Neuronal stem cell (in vitro differentiated cells): ENCODE results near the gene COA1.

ENCODE experiments used
- DNase-seq: peaks from one replicate; pipeline ENCODE4 v3.0.0-alpha.2; 2013; ENCODE audit warnings: low spot score
- H2AFZ ChIP-seq: one replicate; pipeline ENCODE4 v1.6.1; 2013; ENCODE audit warnings: mild to moderate bottlenecking, low read length, inconsistent platforms
- H2AK5ac ChIP-seq: 2 replicates; pipeline ENCODE4 v1.6.1; 2013; ENCODE audit warnings: low read depth, mild to moderate bottlenecking, inconsistent platforms, low read length, moderate library complexity, mixed read lengths
- H2BK120ac ChIP-seq: 2 replicates; pipeline ENCODE4 v1.6.1; 2013; ENCODE audit warnings: low read depth, mild to moderate bottlenecking, inconsistent platforms, low read length, moderate library complexity, mixed read lengths
- H2BK12ac ChIP-seq: one replicate; pipeline ENCODE4 v1.6.1; 2013; ENCODE audit warnings: low read length, inconsistent platforms
- H2BK15ac ChIP-seq: 2 replicates; pipeline ENCODE4 v1.6.1; 2013; ENCODE audit warnings: mild to moderate bottlenecking, low read length, inconsistent platforms, mixed read lengths
- H2BK5ac ChIP-seq: one replicate; pipeline ENCODE4 v1.6.1; 2013; ENCODE audit warnings: inconsistent platforms, mild to moderate bottlenecking, low read length, moderate library complexity
- H3K14ac ChIP-seq: one replicate; pipeline ENCODE4 v1.6.1; 2013; ENCODE audit warnings: low read length, inconsistent platforms
- H3K18ac ChIP-seq: 2 replicates; pipeline ENCODE4 v1.6.1; 2013; ENCODE audit warnings: low read length, inconsistent platforms
- H3K23ac ChIP-seq: 2 replicates; pipeline ENCODE4 v1.6.1; 2013; ENCODE audit warnings: low read depth, mild to moderate bottlenecking, mixed read lengths, low read length, inconsistent platforms; ENCODE audit not compliant: poor library complexity
- H3K27ac ChIP-seq: replicated peaks from 3 replicates; pipeline ENCODE4 v1.5.1; 2013; ENCODE audit warnings: low read length, inconsistent platforms
- H3K27me3 ChIP-seq, 3 experiments: 2 replicates each; pipeline ENCODE4 v1.6.1; 2013; ENCODE audit warnings: low read length in 3 of 3, mild to moderate bottlenecking in 2 of 3, inconsistent platforms in 1 of 3, low read depth in 1 of 3, mixed read lengths in 1 of 3, moderate library complexity in 1 of 3; ENCODE audit not compliant: control insufficient read depth in 3 of 3, insufficient read depth in 3 of 3
- H3K36me3 ChIP-seq, 2 donors: replicated peaks in 1 of 2; 2 replicates each; pipeline ENCODE4 v1.6.1; 2013; ENCODE audit warnings: low read length in 2 of 2; ENCODE audit not compliant: control insufficient read depth in 2 of 2, insufficient read depth in 2 of 2
- H3K4ac ChIP-seq: 2 replicates; pipeline ENCODE4 v1.6.1; 2013; ENCODE audit warnings: inconsistent platforms, mild to moderate bottlenecking, low read length, moderate library complexity
- H3K4me1 ChIP-seq, 2 donors: 1 replicate in 1 of 2; 2 replicates in 1 of 2; pipeline ENCODE4 v1.6.1; 2013; ENCODE audit warnings: low read length in 2 of 2, low read depth in 1 of 2; ENCODE audit not compliant: control insufficient read depth in 2 of 2, insufficient read depth in 1 of 2
- H3K4me2 ChIP-seq: one replicate; pipeline ENCODE4 v1.6.1; 2013; ENCODE audit warnings: mild to moderate bottlenecking, low read length, inconsistent platforms; ENCODE audit not compliant: insufficient read depth, poor library complexity, severe bottlenecking
- H3K4me3 ChIP-seq, 2 donors: 2 replicates each; pipeline ENCODE4 v1.5.1; 2013; ENCODE audit warnings: low read length in 2 of 2, mild to moderate bottlenecking in 2 of 2, inconsistent platforms in 1 of 2, moderate library complexity in 1 of 2
- H3K79me1 ChIP-seq: one replicate; pipeline ENCODE4 v1.6.1; 2013; ENCODE audit warnings: low read depth, mild to moderate bottlenecking, inconsistent platforms, low read length, moderate library complexity
- H3K9ac ChIP-seq: one replicate; pipeline ENCODE4 v1.6.1; 2013; ENCODE audit warnings: mild to moderate bottlenecking, low read depth, low read length, inconsistent platforms; ENCODE audit not compliant: poor library complexity
- H3K9me3 ChIP-seq, 2 donors: replicated peaks in 1 of 2; 2 replicates each; pipeline versions ENCODE3 to v1.6.1; 2013; ENCODE audit warnings: low read length in 2 of 2, mild to moderate bottlenecking in 2 of 2, inconsistent platforms in 1 of 2, low read depth in 1 of 2, mixed read lengths in 1 of 2, moderate library complexity in 1 of 2; ENCODE audit not compliant: control insufficient read depth in 2 of 2, insufficient read depth in 1 of 2
- H4K8ac ChIP-seq: one replicate; pipeline ENCODE4 v1.6.1; 2013; ENCODE audit warnings: low read depth, mild to moderate bottlenecking, inconsistent platforms, low read length, moderate library complexity
- H4K91ac ChIP-seq: one replicate; pipeline ENCODE4 v1.6.1; 2013; ENCODE audit warnings: low read length, low read depth, mild to moderate bottlenecking, inconsistent platforms; ENCODE audit not compliant: poor library complexity
- WGBS, 2 donors: extraction: QIAGEN DNeasy Blood & Tissue Kit; methylation state at CpG; one replicate each; pipeline ENCODE4 v1.1.7; 2013; ENCODE audit warnings: missing lambda C conversion rate in 2 of 2, mixed read lengths in 1 of 2; ENCODE audit not compliant: insufficient read length in 2 of 2, insufficient replicate concordance in 1 of 2; ENCODE audit errors: extremely low coverage in 2 of 2; 5-methylcytosine and 5-hydroxymethylcytosine counted together

Gene COA1

GRCh38 chr7:43643846-43644245 lies 85.5 kb downstream of the COA1 start:
- Histone ChIP-seq H3K14ac (no peak overlapping the region), H3K23ac (no peak overlapping the region), H3K4me3 (no peak overlapping the region), H3K27ac (no peak overlapping the region), H2BK5ac (no peak overlapping the region), H4K91ac (no peak overlapping the region), H3K4me1 (peaks cover 34 to 45% of the 10 kb centered on the region in 2 donors), H2BK15ac (no peak overlapping the region), H2BK12ac (no peak overlapping the region), H3K36me3 (peaks cover 11 to 62% of the 10 kb centered on the region in 2 donors), H3K4me2 (no peak overlapping the region), H2BK120ac (no peak overlapping the region), H4K8ac (peak overlapping the region; percentile 52), H3K27me3 (no peaks in the 10 kb centered on the region), H2AK5ac (no peak overlapping the region), H3K18ac (no peak overlapping the region), H3K4ac (no peak overlapping the region), H2AFZ (no peak overlapping the region), H3K9ac (peak overlapping the region; percentile 34), H3K9me3 (no peaks in the 10 kb centered on the region), H3K79me1 (no peaks in the 10 kb centered on the region)
- WGBS, 2 donors, result no CpG with 5 or more reads among the region's 8 CpGs
- no peak for DNase-seq

DNA sequence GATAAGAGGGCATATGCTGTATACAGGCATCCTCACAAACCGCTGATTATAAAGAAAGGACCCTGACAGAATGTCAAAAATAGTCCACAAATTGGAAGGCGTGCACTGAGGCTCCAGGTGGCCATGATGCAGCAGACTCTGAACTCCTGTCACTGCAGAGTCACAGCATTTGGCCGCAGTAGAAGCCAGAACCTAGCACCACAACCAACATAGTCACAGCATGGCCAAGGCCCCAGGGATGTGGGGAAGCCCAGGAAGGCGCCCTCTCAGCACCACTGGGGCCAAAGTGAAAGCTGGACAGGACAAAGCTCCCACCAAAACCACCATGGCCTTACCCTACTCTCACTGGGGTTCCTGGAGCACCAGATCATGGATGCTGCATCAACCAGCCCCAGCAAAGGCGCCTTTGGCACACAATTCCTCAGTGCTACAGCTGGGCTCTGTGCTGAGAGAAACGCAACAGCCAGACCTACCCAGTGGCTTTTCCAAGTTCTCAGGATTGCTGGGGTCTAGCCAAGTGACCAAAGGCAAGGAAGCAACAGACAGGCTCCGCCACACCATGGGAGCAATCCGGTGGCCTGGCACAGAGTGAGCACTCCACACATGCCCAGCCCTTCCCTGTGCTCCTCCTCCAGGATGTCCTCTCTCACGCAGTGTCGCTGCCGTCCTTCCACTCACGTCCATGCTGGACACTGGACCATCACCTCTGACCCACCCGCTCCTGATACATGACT lies 86.3 kb downstream of the COA1 start:
- no peak overlapping the region for H3K9ac ChIP-seq
- no peak overlapping the region for H3K4ac ChIP-seq
- H3K18ac ChIP-seq, result peak overlapping the region; percentile 28
- H3K4me1 ChIP-seq, result peaks cover 30 to 43% of the 10 kb centered on the region in 2 donors
- H3K4me3 ChIP-seq, result peak overlapping the region in 1 of 2 donors; percentile 24
- no peak overlapping the region for H3K4me2 ChIP-seq
- no peak overlapping the region for H3K27ac ChIP-seq
- no peak for DNase-seq
- H2BK5ac ChIP-seq, result no peak overlapping the region
- H3K23ac ChIP-seq, result peak overlapping the region; percentile 56
- peaks cover 11 to 67% of the 10 kb centered on the region in 2 donors for H3K36me3 ChIP-seq
- no CpG with 5 or more reads among the region's 13 CpGs for WGBS, 2 donors
- peak overlapping the region; percentile 48 for H2AK5ac ChIP-seq
- no peaks in the 10 kb centered on the region for H3K79me1 ChIP-seq
- no peaks in the 10 kb centered on the region for H3K9me3 ChIP-seq
- H2BK12ac ChIP-seq, result no peak overlapping the region
- H2AFZ ChIP-seq, result no peak overlapping the region
- H2BK120ac ChIP-seq, result no peak overlapping the region
- H2BK15ac ChIP-seq, result no peak overlapping the region
- no peaks in the 10 kb centered on the region for H3K27me3 ChIP-seq
- no peak overlapping the region for H3K14ac ChIP-seq
- no peak overlapping the region for H4K91ac ChIP-seq
- no peak overlapping the region for H4K8ac ChIP-seq

GRCh38 chr7:43640679-43641078 lies 88.6 kb downstream of the COA1 start:
- Histone ChIP-seq H2AFZ (no peak overlapping the region), H3K9ac (no peak overlapping the region), H3K27me3 (no peaks in the 10 kb centered on the region), H3K4me3 (no peak overlapping the region), H3K9me3 (no peaks in the 10 kb centered on the region), H2BK12ac (no peak overlapping the region), H4K8ac (no peak overlapping the region), H3K23ac (no peak overlapping the region), H3K79me1 (no peaks in the 10 kb centered on the region), H2BK5ac (no peak overlapping the region), H3K4me2 (no peak overlapping the region), H3K14ac (no peak overlapping the region), H3K18ac (no peak overlapping the region), H2BK15ac (no peak overlapping the region), H3K4ac (no peak overlapping the region), H2AK5ac (no peak overlapping the region), H2BK120ac (no peak overlapping the region), H3K27ac (no peak overlapping the region), H3K36me3 (peaks cover 19 to 81% of the 10 kb centered on the region in 2 donors), H4K91ac (no peak overlapping the region), H3K4me1 (peaks cover 10 to 22% of the 10 kb centered on the region in 2 donors)
- DNase-seq, result no peak
- WGBS, 2 donors, result no CpG with 5 or more reads among the region's 3 CpGs

DNA sequence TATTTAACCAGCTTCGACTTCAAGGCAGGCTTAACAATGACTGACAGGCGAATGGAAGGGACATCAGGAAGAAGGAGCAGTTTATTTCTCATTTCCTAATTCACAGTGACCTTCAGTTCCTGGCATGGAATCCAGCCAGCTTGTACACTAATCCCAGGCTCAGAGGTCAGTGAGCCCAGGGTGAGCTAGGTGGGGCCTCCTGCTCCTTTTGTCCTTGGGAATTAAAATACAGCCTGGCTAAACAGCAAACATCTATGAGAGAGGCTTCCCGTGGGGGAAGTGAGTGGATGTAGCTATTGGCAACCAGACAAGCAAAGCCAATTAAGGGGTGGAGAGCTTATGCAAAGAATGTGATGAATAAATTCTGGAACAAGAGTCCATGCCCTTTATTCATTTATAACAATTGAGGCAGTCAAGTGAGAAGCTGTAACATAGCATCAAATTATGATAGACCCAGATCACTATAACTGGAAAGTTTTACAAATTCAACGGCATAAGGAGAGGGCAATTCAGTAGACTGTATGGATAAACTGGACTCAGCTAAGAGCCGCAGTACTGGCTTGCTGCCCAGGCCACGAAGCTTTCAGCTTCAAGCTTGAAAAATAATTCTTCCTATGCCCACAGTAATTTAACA lies 89.3 kb downstream of the COA1 start:
- H3K9me3 ChIP-seq, result peaks cover 0 to 5% of the 10 kb centered on the region in 2 donors
- H3K23ac ChIP-seq, result no peak overlapping the region
- DNase-seq, result peak; percentile 81
- H3K4me2 ChIP-seq, result no peak overlapping the region
- no peak overlapping the region for H2AK5ac ChIP-seq
- no peak overlapping the region for H2BK15ac ChIP-seq
- H2AFZ ChIP-seq, result no peak overlapping the region
- H3K18ac ChIP-seq, result no peak overlapping the region
- no peak overlapping the region for H4K91ac ChIP-seq
- H4K8ac ChIP-seq, result no peak overlapping the region
- peak overlapping the region; percentile 63 for H3K27ac ChIP-seq
- no peak overlapping the region for H3K4me3 ChIP-seq
- WGBS, 2 donors, result no CpG with 5 or more reads among the region's 6 CpGs
- H3K9ac ChIP-seq, result no peak overlapping the region
- peaks cover 10 to 18% of the 10 kb centered on the region in 2 donors for H3K4me1 ChIP-seq
- H2BK5ac ChIP-seq, result no peak overlapping the region
- peaks cover 18 to 81% of the 10 kb centered on the region in 2 donors for H3K36me3 ChIP-seq
- H3K27me3 ChIP-seq, result no peaks in the 10 kb centered on the region
- H2BK12ac ChIP-seq, result no peak overlapping the region
- H3K79me1 ChIP-seq, result no peaks in the 10 kb centered on the region
- no peak overlapping the region for H3K14ac ChIP-seq
- no peak overlapping the region for H2BK120ac ChIP-seq
- no peak overlapping the region for H3K4ac ChIP-seq
